Measurements from ENCODE around the gene AXIN1. TPM values are rescaled to one million over a fixed set of nuclear protein-coding genes. Genes with fewer than 3 reads are reported as not detected.
A peak's percentile ranks its signal among the peaks of the same experiment; 100 is the strongest.
"Not testable (repeated sequence)": the region's sequence is repeated elsewhere in the genome, so short reads cannot be mapped to it uniquely, and the experiment has no call there.

The AXIN1 gene
- total and polyA plus RNA-seq, 9 donors = 3.7 to 27.2 (median 23.0) TPM

DNA sequence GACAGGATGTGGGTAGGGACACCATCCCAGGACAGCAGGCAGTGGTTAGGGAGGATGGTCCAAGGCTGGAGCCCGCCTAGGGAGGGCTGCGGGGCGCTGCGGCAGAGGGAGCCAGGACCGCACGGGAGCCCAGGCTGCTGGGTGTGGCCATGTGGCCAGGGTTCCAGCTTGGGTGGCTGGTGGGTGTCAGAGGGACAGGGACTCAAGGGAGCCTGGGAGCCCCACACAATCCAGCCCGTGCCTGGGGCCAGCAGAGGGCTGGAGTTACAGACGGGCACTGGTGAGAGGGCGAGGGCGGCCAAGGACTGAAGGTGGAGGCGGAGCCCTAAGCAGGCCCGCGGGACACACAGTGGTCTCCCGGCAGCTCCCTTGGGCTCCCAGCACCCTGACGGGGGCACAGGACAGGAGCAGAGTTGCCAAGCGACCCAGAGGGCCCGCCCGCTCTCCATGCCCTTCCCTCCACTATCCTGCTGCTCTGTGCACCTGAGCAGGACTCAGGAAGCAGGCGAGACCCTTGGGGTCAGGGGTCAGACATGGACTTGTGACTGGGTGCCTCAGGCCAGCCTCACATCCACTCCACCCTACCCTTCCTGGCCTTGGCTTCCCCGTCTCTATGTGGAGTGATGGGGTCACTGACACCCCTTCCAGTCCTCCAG lies 10.7 kb upstream of the AXIN1 start:
- TF ChIP-seq, protein P1, sequence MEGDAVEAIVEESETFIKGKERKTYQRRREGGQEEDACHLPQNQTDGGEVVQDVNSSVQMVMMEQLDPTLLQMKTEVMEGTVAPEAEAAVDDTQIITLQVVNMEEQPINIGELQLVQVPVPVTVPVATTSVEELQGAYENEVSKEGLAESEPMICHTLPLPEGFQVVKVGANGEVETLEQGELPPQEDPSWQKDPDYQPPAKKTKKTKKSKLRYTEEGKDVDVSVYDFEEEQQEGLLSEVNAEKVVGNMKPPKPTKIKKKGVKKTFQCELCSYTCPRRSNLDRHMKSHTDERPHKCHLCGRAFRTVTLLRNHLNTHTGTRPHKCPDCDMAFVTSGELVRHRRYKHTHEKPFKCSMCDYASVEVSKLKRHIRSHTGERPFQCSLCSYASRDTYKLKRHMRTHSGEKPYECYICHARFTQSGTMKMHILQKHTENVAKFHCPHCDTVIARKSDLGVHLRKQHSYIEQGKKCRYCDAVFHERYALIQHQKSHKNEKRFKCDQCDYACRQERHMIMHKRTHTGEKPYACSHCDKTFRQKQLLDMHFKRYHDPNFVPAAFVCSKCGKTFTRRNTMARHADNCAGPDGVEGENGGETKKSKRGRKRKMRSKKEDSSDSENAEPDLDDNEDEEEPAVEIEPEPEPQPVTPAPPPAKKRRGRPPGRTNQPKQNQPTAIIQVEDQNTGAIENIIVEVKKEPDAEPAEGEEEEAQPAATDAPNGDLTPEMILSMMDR (IDR thresholded peaks at IDR 0.05) = no peak
- TF ChIP-seq POLR2A (IDR thresholded peaks at IDR 0.05) (no peak), EP300 (IDR thresholded peaks at IDR 0.05) (no peak)
- no peak overlapping the region for H3K4me3 ChIP-seq
- no peaks in the 10 kb centered on the region for H3K36me3 ChIP-seq
- no peak for DNase-seq
- no peak overlapping the region for H3K27ac ChIP-seq
- no peaks in the 10 kb centered on the region for H3K4me1 ChIP-seq (ENCODE audit: insufficient read depth)
- 38 to 52% (median 51%) methylated on average over 19 to 20 of the region's 20 CpGs for WGBS, 3 donors
- H3K27me3 ChIP-seq = no peaks in the 10 kb centered on the region
- H3K9me3 ChIP-seq = no peaks in the 10 kb centered on the region
- intact Hi-C loops (cut with DNase I) = loop anchor here in 1 of 4 donors (5.0 kb wide), 1 partner anchor 256 kb away; no protein-coding TSS in a partner anchor

DNA sequence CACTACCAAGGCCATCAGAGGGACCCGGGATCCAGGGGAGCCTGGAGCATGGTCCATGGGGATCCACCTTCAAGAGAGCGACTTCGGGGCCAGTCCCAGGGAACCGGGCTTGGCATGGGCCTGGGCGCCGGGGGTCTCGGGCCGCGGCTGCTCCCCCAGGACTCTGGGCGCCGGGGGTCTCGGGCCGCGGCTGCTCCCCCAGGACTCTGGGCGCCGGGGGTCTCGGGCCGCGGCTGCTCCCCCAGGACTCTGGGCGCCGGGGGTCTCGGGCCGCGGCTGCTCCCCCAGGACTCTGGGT lies 10.1 kb upstream of the AXIN1 start:
- not testable (repeated sequence) for H3K27ac ChIP-seq; H3K27me3 ChIP-seq; H3K9me3 ChIP-seq; H3K4me3 ChIP-seq; H3K36me3 ChIP-seq; H3K4me1 ChIP-seq (ENCODE audit: insufficient read depth); DNase-seq
- WGBS, 3 donors = 69 to 76% (median 70%) methylated on average over 21 to 24 of the region's 24 CpGs
- intact Hi-C loops (cut with DNase I) = loop anchor here in 1 of 4 donors (5.0 kb wide), 1 partner anchor 255 kb away; no protein-coding TSS in a partner anchor

DNA sequence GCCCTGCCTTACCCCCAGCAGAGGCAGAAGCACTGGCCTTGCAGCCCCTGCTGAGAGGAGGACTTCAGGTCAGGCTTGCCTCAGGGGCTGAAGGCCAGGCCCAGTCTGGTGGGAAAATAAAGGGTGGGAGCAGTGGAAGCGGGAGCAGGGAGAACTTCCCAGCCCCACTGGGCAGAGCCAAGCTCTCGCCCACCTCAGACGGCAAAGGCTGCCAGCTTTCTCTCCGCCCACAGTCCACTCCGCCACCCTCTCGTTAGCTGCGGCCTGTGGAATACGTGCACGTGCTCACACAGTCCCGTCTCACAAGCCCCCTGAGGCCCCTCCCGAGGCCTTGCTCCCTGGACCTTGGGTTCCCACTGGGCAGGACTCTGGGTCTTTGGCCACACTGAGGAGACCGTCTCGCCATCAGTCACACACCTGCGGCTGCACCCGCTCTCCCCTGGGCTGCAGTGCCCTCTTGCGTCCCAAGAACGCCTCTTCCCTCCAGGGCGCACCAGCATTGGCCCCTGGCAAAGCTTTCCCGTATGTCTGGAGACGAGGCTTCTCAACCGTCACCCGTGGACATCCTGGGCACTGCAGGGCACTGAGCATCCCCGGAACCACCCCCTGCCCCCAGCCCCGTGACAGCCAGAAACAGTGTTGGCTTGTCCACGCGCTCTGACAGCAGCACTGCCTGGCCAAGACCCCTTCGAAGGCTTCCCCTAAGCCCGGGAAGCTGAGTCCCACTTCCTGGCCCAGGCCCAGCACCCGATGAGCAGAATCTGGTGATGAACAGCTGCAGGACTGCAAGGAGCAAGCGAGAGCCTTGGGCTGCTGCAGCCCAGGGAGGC lies 9.6 kb upstream of the AXIN1 start:
- no peak overlapping the region for H3K4me3 ChIP-seq
- peak; percentile 61 to 78 (median 72) for DNase-seq
- H3K27me3 ChIP-seq = no peaks in the 10 kb centered on the region
- intact Hi-C loops (cut with DNase I) = loop anchor here in 1 of 4 donors (5.0 kb wide), 1 partner anchor 255 kb away; no protein-coding TSS in a partner anchor
- no peaks in the 10 kb centered on the region for H3K36me3 ChIP-seq
- WGBS, 3 donors = 17 to 22% (median 20%) methylated on average over 29 to 30 of the region's 30 CpGs
- H3K9me3 ChIP-seq = no peaks in the 10 kb centered on the region
- TF ChIP-seq EP300 (IDR thresholded peaks at IDR 0.05) = no peak
- TF ChIP-seq POLR2A (IDR thresholded peaks at IDR 0.05) = no peak
- TF ChIP-seq, protein P1 (IDR thresholded peaks at IDR 0.05) = peak in 2 of 3 donors; percentile 37 to 51
- H3K27ac ChIP-seq = no peak overlapping the region
- no peaks in the 10 kb centered on the region for H3K4me1 ChIP-seq (ENCODE audit: insufficient read depth)

DNA sequence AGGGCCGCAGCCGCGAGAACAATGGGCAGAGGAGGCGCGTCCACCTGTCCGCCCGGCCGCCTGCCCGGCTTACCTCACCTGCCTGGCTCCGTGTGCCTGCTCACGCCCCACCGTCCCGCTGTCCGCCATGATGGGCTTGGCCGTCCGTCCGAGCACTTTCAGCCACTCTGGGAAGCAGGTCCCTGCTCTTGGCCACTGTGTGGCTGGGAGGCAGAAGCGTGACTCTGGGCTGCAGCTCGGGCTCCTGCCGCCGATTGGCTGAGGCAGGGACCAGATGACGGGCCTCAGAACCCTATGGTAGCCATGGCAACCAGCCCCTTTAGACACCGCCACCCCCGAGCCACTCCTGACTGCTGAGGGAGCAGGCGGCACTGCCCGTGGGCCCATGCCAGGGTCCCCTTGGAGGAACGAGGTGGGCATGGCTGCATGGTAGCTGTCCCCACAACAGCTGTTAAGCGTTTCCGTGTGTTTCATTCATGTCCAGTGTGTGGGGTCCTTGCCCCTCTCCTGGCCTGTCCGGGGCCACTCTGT lies 8.9 kb upstream of the AXIN1 start:
- Histone ChIP-seq H3K4me1 (ENCODE audit: insufficient read depth) (no peaks in the 10 kb centered on the region), H3K27me3 (no peaks in the 10 kb centered on the region), H3K27ac (no peak overlapping the region), H3K9me3 (no peaks in the 10 kb centered on the region), H3K36me3 (no peaks in the 10 kb centered on the region), H3K4me3 (no peak overlapping the region)
- no peak for DNase-seq
- 77 to 83% (median 80%) methylated on average over 27 to 30 of the region's 30 CpGs for WGBS, 3 donors
- TF ChIP-seq POLR2A (IDR thresholded peaks at IDR 0.05) (no peak), EP300 (IDR thresholded peaks at IDR 0.05) (no peak)
- TF ChIP-seq, protein P1 (IDR thresholded peaks at IDR 0.05) = no peak
- intact Hi-C loops (cut with DNase I) = loop anchor here in 1 of 4 donors (5.0 kb wide), 1 partner anchor 254 kb away; no protein-coding TSS in a partner anchor
